BLaER1 (cell line): Measurements from ENCODE around the gene ZMYND11.

Experiments
- H3K27ac ChIP-seq: shearing (Covaris generic); formaldehyde crosslinking; 2 replicates; pipeline ENCODE4 v1.8.1; 2022
- H3K27me3 ChIP-seq: shearing (Covaris generic); formaldehyde crosslinking; 2 replicates; pipeline ENCODE4 v1.8.1; 2022
- H3K36me3 ChIP-seq: shearing (Covaris generic); formaldehyde crosslinking; 2 replicates; pipeline ENCODE4 v1.8.1; 2022
- H3K4me1 ChIP-seq: shearing (Covaris generic); formaldehyde crosslinking; 2 replicates; pipeline ENCODE4 v1.8.1; 2022
- H3K4me2 ChIP-seq: shearing (Covaris generic); formaldehyde crosslinking; 2 replicates; pipeline ENCODE4 v1.8.1; 2022
- H3K4me3 ChIP-seq: shearing (Covaris generic); formaldehyde crosslinking; 2 replicates; pipeline ENCODE4 v1.8.1; 2022
- H3K9ac ChIP-seq: shearing (Covaris generic); formaldehyde crosslinking; 2 replicates; pipeline ENCODE4 v1.8.1; 2022
- H3K9me3 ChIP-seq: shearing (Covaris generic); formaldehyde crosslinking; 2 replicates; pipeline ENCODE4 v1.8.1; 2022
- H4K20me1 ChIP-seq: shearing (Covaris generic); formaldehyde crosslinking; 2 replicates; pipeline ENCODE4 v1.8.1; 2022
- Cebpa-rat ChIP-seq: shearing (Covaris generic); IDR thresholded peaks from 2 replicates; pipeline ENCODE4 v1.8.1; 2022

The ZMYND11 gene

GRCh38 chr10:135132-135600, at the start of gene ZMYND11:
Gene ZMYND11, plus strand, starts transcription at chr10:135455. Its CDS starts 44,558 bp downstream, at chr10:180013.
- Histone ChIP-seq H3K9ac (peak within 1 kb of the TSS; percentile 98), H3K36me3 (no peaks in the 10 kb centered on the region), H3K27me3 (no peaks in the 10 kb centered on the region; the same call in 1 of the 2 replicates), H3K9me3 (no peaks in the 10 kb centered on the region), H3K4me3 (peak within 1 kb of the TSS; percentile 86), H3K4me2 (peak within 1 kb of the TSS; percentile 99), H3K4me1 (peaks cover 24% of the 10 kb centered on the region), H3K27ac (peak within 1 kb of the TSS; percentile 98), H4K20me1 (peaks cover 41% of the 10 kb centered on the region)
- TF ChIP-seq Cebpa-rat = no peak

- Histone ChIP-seq H3K4me1 (no peaks in the 10 kb centered on the region), H3K4me2 (no peak overlapping the region), H3K27me3 (no peaks in the 10 kb centered on the region), H3K4me3 (no peak overlapping the region), H3K9me3 (no peaks in the 10 kb centered on the region), H3K36me3 (no peaks in the 10 kb centered on the region), H3K9ac (no peak overlapping the region), H3K27ac (no peak overlapping the region), H4K20me1 (no peaks in the 10 kb centered on the region)
- TF ChIP-seq Cebpa-rat = no peak
Observed at GRCh38 chr10:86031-86430, 49.2 kb upstream of the ZMYND11 start.

- Histone ChIP-seq H3K4me3 (no peak overlapping the region), H4K20me1 (no peaks in the 10 kb centered on the region), H3K36me3 (no peaks in the 10 kb centered on the region), H3K27me3 (no peaks in the 10 kb centered on the region), H3K27ac (no peak overlapping the region), H3K9me3 (no peaks in the 10 kb centered on the region), H3K9ac (no peak overlapping the region), H3K4me1 (no peaks in the 10 kb centered on the region), H3K4me2 (no peak overlapping the region)
- no peak for TF ChIP-seq Cebpa-rat
Observed at GRCh38 chr10:87177-88080, 47.8 kb upstream of the ZMYND11 start.

GRCh38 chr10:88253-88652, 47.0 kb upstream of the ZMYND11 start:
- Histone ChIP-seq H4K20me1 (no peaks in the 10 kb centered on the region), H3K27me3 (no peaks in the 10 kb centered on the region), H3K4me2 (no peak overlapping the region), H3K4me1 (peaks cover 3% of the 10 kb centered on the region; the same call in 1 of the 2 replicates), H3K9ac (no peak overlapping the region), H3K4me3 (no peak overlapping the region), H3K27ac (no peak overlapping the region), H3K36me3 (no peaks in the 10 kb centered on the region), H3K9me3 (no peaks in the 10 kb centered on the region)
- no peak for TF ChIP-seq Cebpa-rat

- peaks cover 2% of the 10 kb centered on the region for H3K9me3 ChIP-seq
Observed at GRCh38 chr10:89248-89647, 46.0 kb upstream of the ZMYND11 start.

GRCh38 chr10:90161-90560, 45.1 kb upstream of the ZMYND11 start:
- TF ChIP-seq Cebpa-rat = no peak
- Histone ChIP-seq H3K4me1 (peaks cover 3% of the 10 kb centered on the region; the same call in 1 of the 2 replicates), H3K4me2 (no peak overlapping the region)

More at GRCh38 chr10:89248-89647, 46.0 kb upstream of the ZMYND11 start:
- Histone ChIP-seq H3K4me1 (peaks cover 3% of the 10 kb centered on the region; the same call in 1 of the 2 replicates), H4K20me1 (no peaks in the 10 kb centered on the region), H3K9ac (no peak overlapping the region), H3K27ac (no peak overlapping the region), H3K4me3 (no peak overlapping the region), H3K4me2 (no peak overlapping the region), H3K36me3 (no peaks in the 10 kb centered on the region), H3K27me3 (no peaks in the 10 kb centered on the region)
- TF ChIP-seq Cebpa-rat = no peak

GRCh38 chr10:91313-91712, 43.9 kb upstream of the ZMYND11 start:
- Histone ChIP-seq H3K9me3 (peaks cover 23% of the 10 kb centered on the region), H3K27me3 (no peaks in the 10 kb centered on the region), H3K27ac (no peak overlapping the region), H3K4me1 (peaks cover 3% of the 10 kb centered on the region; the same call in 1 of the 2 replicates), H3K36me3 (no peaks in the 10 kb centered on the region), H3K4me3 (no peak overlapping the region), H4K20me1 (no peaks in the 10 kb centered on the region), H3K4me2 (no peak overlapping the region), H3K9ac (no peak overlapping the region)
- TF ChIP-seq Cebpa-rat = no peak

More at GRCh38 chr10:90161-90560, 45.1 kb upstream of the ZMYND11 start:
- Histone ChIP-seq H3K27me3 (no peaks in the 10 kb centered on the region), H3K4me3 (no peak overlapping the region), H3K9ac (no peak overlapping the region), H3K36me3 (no peaks in the 10 kb centered on the region), H3K27ac (no peak overlapping the region), H3K9me3 (peaks cover 11% of the 10 kb centered on the region), H4K20me1 (no peaks in the 10 kb centered on the region)

- no peak overlapping the region for H3K4me2 ChIP-seq
- no peak overlapping the region for H3K27ac ChIP-seq
- H4K20me1 ChIP-seq = no peaks in the 10 kb centered on the region
- no peak for TF ChIP-seq Cebpa-rat
- H3K9ac ChIP-seq = no peak overlapping the region
- H3K27me3 ChIP-seq = no peaks in the 10 kb centered on the region
- peaks cover 31% of the 10 kb centered on the region for H3K9me3 ChIP-seq
- H3K4me1 ChIP-seq = peaks cover 3% of the 10 kb centered on the region; the same call in 1 of the 2 replicates
- no peak overlapping the region for H3K4me3 ChIP-seq
- H3K36me3 ChIP-seq = no peaks in the 10 kb centered on the region
Observed at GRCh38 chr10:92153-92552, 43.1 kb upstream of the ZMYND11 start.

- Histone ChIP-seq H3K9ac (no peak overlapping the region), H3K4me1 (peaks cover 3% of the 10 kb centered on the region; the same call in 1 of the 2 replicates), H3K27me3 (no peaks in the 10 kb centered on the region), H4K20me1 (no peaks in the 10 kb centered on the region), H3K4me3 (no peak overlapping the region), H3K27ac (no peak overlapping the region), H3K9me3 (peaks cover 37% of the 10 kb centered on the region), H3K4me2 (no peak overlapping the region), H3K36me3 (no peaks in the 10 kb centered on the region)
- TF ChIP-seq Cebpa-rat = no peak
Observed at GRCh38 chr10:92846-93245, 42.4 kb upstream of the ZMYND11 start.

GRCh38 chr10:94613-95012, 40.6 kb upstream of the ZMYND11 start:
- Histone ChIP-seq H3K27ac (no peak overlapping the region), H3K4me3 (no peak overlapping the region), H3K9ac (no peak overlapping the region), H3K9me3 (peaks cover 52% of the 10 kb centered on the region), H3K36me3 (no peaks in the 10 kb centered on the region), H3K4me1 (peaks cover 3% of the 10 kb centered on the region; the same call in 1 of the 2 replicates), H4K20me1 (no peaks in the 10 kb centered on the region), H3K4me2 (no peak overlapping the region), H3K27me3 (no peaks in the 10 kb centered on the region)
- TF ChIP-seq Cebpa-rat = no peak
